HepG2 (cell line): ENCODE measurements around the gene RAD17. TPM values are rescaled to one million over a fixed set of nuclear protein-coding genes. Genes with fewer than 3 reads are reported as not detected.
A peak's percentile ranks its signal among the peaks of the same experiment; 100 is the strongest.

Experiments
- AHR ChIP-seq: IDR thresholded peaks from 2 replicates; pipeline ENCODE4 v1.6.1; 2018; ENCODE audit warnings: missing genetic modification reagents, missing compliant biosample characterization
- FOXA1 ChIP-seq, 2 experiments: fragments of 450-650 bp in 1 of 2; sonication (generic) in 1 of 2; formaldehyde crosslinking in 1 of 2; IDR thresholded peaks; 2 replicates each; pipeline versions ENCODE4 v1.4.0 to v1.6.1; 2016 to 2020; ENCODE audit warnings: missing genetic modification reagents in 1 of 2
- GPN1 ChIP-seq: sonication (generic); formaldehyde crosslinking; IDR thresholded peaks from 2 replicates; pipeline ENCODE4 v1.5.1; 2020; ENCODE audit warnings: missing genetic modification reagents, borderline replicate concordance
- HOXA9 ChIP-seq: sonication (generic); formaldehyde crosslinking; IDR thresholded peaks from 2 replicates; pipeline ENCODE4 v1.8.1; 2022; ENCODE audit warnings: missing genetic modification reagents, mild to moderate bottlenecking, moderate library complexity, borderline replicate concordance
- KLF11 ChIP-seq: IDR thresholded peaks from 2 replicates; pipeline ENCODE4 v1.6.1; 2016; ENCODE audit warnings: missing compliant biosample characterization
- MAFK ChIP-seq, 2 experiments: IDR thresholded peaks in 1 of 2; conservative IDR thresholded peaks in 1 of 2; 2 replicates each; pipeline ENCODE4 v1.6.1; 2011; ENCODE audit warnings: improper control_type of control experiment in 2 of 2, low read length in 2 of 2
- PHF5A ChIP-seq: IDR thresholded peaks from one replicate; pipeline ENCODE4 v1.6.1; 2018; ENCODE audit warnings: low read depth, missing genetic modification reagents; ENCODE audit not compliant: unreplicated experiment
- POLR2A ChIP-seq, 2 experiments: IDR thresholded peaks; 2 replicates each; pipeline ENCODE4 v1.6.1; 2011; ENCODE audit warnings: low read depth in 2 of 2, low read length in 2 of 2, mild to moderate bottlenecking in 1 of 2, moderate library complexity in 1 of 2; ENCODE audit not compliant: insufficient read depth in 1 of 2
- TBL1XR1 ChIP-seq: fragments of 150-350 bp; IDR thresholded peaks from 2 replicates; pipeline ENCODE4 v1.6.1; 2014; ENCODE audit warnings: borderline replicate concordance, low read length; ENCODE audit not compliant: partially characterized antibody
- ZBTB7A ChIP-seq: sonication (generic); formaldehyde crosslinking; IDR thresholded peaks from 2 replicates; pipeline ENCODE4 v1.8.0; 2022; ENCODE audit warnings: mild to moderate bottlenecking, missing genetic modification reagents
- ZMYM4 ChIP-seq: sonication (generic); formaldehyde crosslinking; IDR thresholded peaks from 2 replicates; pipeline ENCODE4 v1.8.1; 2023; ENCODE audit warnings: mild to moderate bottlenecking, missing genetic modification reagents
- ZNF10 ChIP-seq: sonication (generic); formaldehyde crosslinking; IDR thresholded peaks from 2 replicates; pipeline ENCODE4 v1.4.0; 2020; ENCODE audit warnings: mild to moderate bottlenecking, low read depth, missing genetic modification reagents, borderline replicate concordance
- ZNF564 ChIP-seq: sonication (generic); formaldehyde crosslinking; IDR thresholded peaks from 2 replicates; pipeline ENCODE4 v1.8.1; 2023; ENCODE audit warnings: mild to moderate bottlenecking, missing genetic modification reagents
- ZNF737 ChIP-seq: sonication (generic); formaldehyde crosslinking; IDR thresholded peaks from 2 replicates; pipeline ENCODE4 v1.5.0; 2020; ENCODE audit warnings: missing genetic modification reagents, mild to moderate bottlenecking, borderline replicate concordance
- ZNF839 ChIP-seq: sonication (generic); formaldehyde crosslinking; IDR thresholded peaks from 2 replicates; pipeline ENCODE4 v1.4.0; 2020; ENCODE audit warnings: missing genetic modification reagents, mild to moderate bottlenecking, borderline replicate concordance
- ZSCAN12 ChIP-seq: sonication (generic); formaldehyde crosslinking; IDR thresholded peaks from 2 replicates; pipeline ENCODE4 v1.9.0; 2021; ENCODE audit warnings: mild to moderate bottlenecking, missing genetic modification reagents
- polyA plus RNA-seq, 8 experiments: library from polyadenylated mRNA; depleted of rRNA in 3 of 8; stranded (reverse) in 7 of 8; unstranded in 1 of 8; fragments of >200 nt; fragmentation: Illumina TruSeq in 4 of 8; extraction: Trizol in 4 of 8; gene quantifications; 2 replicates each; pipeline versions ENCODE4 v1.2.1 to v1.2.3, GENCODE V29; 2011 to 2016; ENCODE audit warnings: low read depth in 4 of 8, missing spikeins in 1 of 8, mixed read lengths in 1 of 8; ENCODE audit not compliant: insufficient read depth in 1 of 8
- total RNA-seq, 5 experiments: library from RNA; depleted of rRNA; stranded (reverse); fragments of >200 nt; fragmentation: Illumina TruSeq; extraction: Trizol; gene quantifications; 2 replicates each; pipeline ENCODE4 v1.2.3, GENCODE V29; 2016; ENCODE audit warnings: low read depth in 1 of 5
- TF ChIP-seq, protein P1 (sequence below): sonication (generic); formaldehyde crosslinking; conservative IDR thresholded peaks from 2 replicates; pipeline ENCODE4 v1.8.1; 2023; ENCODE audit warnings: missing genetic modification reagents
- TF ChIP-seq, protein P2 (sequence below): sonication (generic); formaldehyde crosslinking; IDR thresholded peaks from 2 replicates; pipeline ENCODE4 v1.4.0; 2020; ENCODE audit warnings: missing genetic modification reagents, mild to moderate bottlenecking, borderline replicate concordance
- TF ChIP-seq, protein P3 (sequence below): sonication (generic); formaldehyde crosslinking; IDR thresholded peaks from 2 replicates; pipeline ENCODE4 v1.8.1; 2022; ENCODE audit warnings: low read depth, mild to moderate bottlenecking, missing genetic modification reagents
- TF ChIP-seq, protein P4 (sequence below): sonication (generic); formaldehyde crosslinking; IDR thresholded peaks from 2 replicates; pipeline ENCODE4 v1.4.0; 2020; ENCODE audit warnings: missing genetic modification reagents, borderline replicate concordance
- TF ChIP-seq, protein P5 (sequence below): sonication (generic); formaldehyde crosslinking; IDR thresholded peaks from 2 replicates; pipeline ENCODE4 v1.4.0; 2020; ENCODE audit warnings: mild to moderate bottlenecking, missing genetic modification reagents

Gene RAD17
- total and polyA plus RNA-seq, 2 of the 13 experiments (the other 11 are each of a cell fraction or from before 2014, with no cell fraction given) = 24.0 to 25.9 TPM

DNA sequence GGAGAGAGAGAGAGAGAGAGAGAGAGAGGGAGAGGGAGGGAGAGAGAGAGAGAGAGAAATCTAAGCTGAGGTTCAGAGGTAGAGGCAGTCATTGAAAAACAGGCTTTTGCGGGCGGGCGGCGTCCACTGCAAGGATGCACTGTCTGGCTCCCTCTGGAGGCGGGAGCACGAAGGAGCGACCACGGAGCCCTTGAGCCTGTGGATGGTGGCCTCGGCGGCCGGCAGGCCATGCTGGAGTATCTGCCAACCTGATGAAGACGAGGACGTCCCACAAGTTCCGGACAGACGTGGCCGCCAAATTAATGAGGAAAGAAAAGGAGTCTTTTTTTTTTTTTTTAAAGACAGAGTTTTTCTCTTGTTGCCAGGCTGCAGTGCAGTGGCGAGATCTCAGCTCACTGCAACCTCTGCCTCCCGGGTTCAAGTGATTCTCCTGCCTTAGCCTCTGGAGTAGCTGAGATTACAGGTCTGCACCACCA, 34.8 kb upstream of the RAD17 start (continued):
- TF ChIP-seq, protein P1, sequence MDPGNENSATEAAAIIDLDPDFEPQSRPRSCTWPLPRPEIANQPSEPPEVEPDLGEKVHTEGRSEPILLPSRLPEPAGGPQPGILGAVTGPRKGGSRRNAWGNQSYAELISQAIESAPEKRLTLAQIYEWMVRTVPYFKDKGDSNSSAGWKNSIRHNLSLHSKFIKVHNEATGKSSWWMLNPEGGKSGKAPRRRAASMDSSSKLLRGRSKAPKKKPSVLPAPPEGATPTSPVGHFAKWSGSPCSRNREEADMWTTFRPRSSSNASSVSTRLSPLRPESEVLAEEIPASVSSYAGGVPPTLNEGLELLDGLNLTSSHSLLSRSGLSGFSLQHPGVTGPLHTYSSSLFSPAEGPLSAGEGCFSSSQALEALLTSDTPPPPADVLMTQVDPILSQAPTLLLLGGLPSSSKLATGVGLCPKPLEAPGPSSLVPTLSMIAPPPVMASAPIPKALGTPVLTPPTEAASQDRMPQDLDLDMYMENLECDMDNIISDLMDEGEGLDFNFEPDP (CRISPR knock-in tag) = no peak
- TF ChIP-seq, protein P2, sequence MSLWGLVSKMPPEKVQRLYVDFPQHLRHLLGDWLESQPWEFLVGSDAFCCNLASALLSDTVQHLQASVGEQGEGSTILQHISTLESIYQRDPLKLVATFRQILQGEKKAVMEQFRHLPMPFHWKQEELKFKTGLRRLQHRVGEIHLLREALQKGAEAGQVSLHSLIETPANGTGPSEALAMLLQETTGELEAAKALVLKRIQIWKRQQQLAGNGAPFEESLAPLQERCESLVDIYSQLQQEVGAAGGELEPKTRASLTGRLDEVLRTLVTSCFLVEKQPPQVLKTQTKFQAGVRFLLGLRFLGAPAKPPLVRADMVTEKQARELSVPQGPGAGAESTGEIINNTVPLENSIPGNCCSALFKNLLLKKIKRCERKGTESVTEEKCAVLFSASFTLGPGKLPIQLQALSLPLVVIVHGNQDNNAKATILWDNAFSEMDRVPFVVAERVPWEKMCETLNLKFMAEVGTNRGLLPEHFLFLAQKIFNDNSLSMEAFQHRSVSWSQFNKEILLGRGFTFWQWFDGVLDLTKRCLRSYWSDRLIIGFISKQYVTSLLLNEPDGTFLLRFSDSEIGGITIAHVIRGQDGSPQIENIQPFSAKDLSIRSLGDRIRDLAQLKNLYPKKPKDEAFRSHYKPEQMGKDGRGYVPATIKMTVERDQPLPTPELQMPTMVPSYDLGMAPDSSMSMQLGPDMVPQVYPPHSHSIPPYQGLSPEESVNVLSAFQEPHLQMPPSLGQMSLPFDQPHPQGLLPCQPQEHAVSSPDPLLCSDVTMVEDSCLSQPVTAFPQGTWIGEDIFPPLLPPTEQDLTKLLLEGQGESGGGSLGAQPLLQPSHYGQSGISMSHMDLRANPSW (CRISPR knock-in tag) = no peak
- TF ChIP-seq KLF11 (no peak), ZNF10 (no peak), TBL1XR1 (no peak), HOXA9 (CRISPR knock-in tag) (no peak), GPN1 (CRISPR knock-in tag) (no peak), ZBTB7A (CRISPR knock-in tag) (no peak), ZNF564 (CRISPR knock-in tag) (no peak), ZNF737 (CRISPR knock-in tag) (no peak), ZNF839 (CRISPR knock-in tag) (no peak), POLR2A (IDR thresholded peaks at IDR 0.05; ENCODE audit: insufficient read depth in 1 of 2, low read depth in 2 of 2, low read length in 2 of 2) (no peak), ZMYM4 (peak; percentile 69), ZSCAN12 (CRISPR knock-in tag) (no peak), MAFK (conservative IDR thresholded peaks at IDR 0.05 in 1 of 2, IDR thresholded peaks at IDR 0.05 in 1 of 2; ENCODE audit: low read length in 2 of 2) (no peak), FOXA1 (IDR thresholded peaks at IDR 0.05) (no peak), FOXA1 (CRISPR knock-in tag; IDR thresholded peaks at IDR 0.05) (no peak), PHF5A (no peak), AHR (CRISPR knock-in tag) (no peak)
- TF ChIP-seq, protein P3, sequence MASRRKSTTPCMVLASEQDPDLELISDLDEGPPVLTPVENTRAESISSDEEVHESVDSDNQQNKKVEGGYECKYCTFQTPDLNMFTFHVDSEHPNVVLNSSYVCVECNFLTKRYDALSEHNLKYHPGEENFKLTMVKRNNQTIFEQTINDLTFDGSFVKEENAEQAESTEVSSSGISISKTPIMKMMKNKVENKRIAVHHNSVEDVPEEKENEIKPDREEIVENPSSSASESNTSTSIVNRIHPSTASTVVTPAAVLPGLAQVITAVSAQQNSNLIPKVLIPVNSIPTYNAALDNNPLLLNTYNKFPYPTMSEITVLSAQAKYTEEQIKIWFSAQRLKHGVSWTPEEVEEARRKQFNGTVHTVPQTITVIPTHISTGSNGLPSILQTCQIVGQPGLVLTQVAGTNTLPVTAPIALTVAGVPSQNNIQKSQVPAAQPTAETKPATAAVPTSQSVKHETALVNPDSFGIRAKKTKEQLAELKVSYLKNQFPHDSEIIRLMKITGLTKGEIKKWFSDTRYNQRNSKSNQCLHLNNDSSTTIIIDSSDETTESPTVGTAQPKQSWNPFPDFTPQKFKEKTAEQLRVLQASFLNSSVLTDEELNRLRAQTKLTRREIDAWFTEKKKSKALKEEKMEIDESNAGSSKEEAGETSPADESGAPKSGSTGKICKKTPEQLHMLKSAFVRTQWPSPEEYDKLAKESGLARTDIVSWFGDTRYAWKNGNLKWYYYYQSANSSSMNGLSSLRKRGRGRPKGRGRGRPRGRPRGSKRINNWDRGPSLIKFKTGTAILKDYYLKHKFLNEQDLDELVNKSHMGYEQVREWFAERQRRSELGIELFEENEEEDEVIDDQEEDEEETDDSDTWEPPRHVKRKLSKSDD (CRISPR knock-in tag) = no peak
- TF ChIP-seq, protein P4, sequence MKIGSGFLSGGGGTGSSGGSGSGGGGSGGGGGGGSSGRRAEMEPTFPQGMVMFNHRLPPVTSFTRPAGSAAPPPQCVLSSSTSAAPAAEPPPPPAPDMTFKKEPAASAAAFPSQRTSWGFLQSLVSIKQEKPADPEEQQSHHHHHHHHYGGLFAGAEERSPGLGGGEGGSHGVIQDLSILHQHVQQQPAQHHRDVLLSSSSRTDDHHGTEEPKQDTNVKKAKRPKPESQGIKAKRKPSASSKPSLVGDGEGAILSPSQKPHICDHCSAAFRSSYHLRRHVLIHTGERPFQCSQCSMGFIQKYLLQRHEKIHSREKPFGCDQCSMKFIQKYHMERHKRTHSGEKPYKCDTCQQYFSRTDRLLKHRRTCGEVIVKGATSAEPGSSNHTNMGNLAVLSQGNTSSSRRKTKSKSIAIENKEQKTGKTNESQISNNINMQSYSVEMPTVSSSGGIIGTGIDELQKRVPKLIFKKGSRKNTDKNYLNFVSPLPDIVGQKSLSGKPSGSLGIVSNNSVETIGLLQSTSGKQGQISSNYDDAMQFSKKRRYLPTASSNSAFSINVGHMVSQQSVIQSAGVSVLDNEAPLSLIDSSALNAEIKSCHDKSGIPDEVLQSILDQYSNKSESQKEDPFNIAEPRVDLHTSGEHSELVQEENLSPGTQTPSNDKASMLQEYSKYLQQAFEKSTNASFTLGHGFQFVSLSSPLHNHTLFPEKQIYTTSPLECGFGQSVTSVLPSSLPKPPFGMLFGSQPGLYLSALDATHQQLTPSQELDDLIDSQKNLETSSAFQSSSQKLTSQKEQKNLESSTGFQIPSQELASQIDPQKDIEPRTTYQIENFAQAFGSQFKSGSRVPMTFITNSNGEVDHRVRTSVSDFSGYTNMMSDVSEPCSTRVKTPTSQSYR = no peak
- TF ChIP-seq, protein P5, sequence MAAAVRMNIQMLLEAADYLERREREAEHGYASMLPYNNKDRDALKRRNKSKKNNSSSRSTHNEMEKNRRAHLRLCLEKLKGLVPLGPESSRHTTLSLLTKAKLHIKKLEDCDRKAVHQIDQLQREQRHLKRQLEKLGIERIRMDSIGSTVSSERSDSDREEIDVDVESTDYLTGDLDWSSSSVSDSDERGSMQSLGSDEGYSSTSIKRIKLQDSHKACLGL = no peak
